Measurements from ENCODE around the gene SHKBP1. TPM values are rescaled to one million over a fixed set of nuclear protein-coding genes. Genes with fewer than 3 reads are reported as not detected.

SHKBP1 gene
- total and polyA plus RNA-seq, 2 of the 13 experiments (the other 11 are each of a cell fraction or from before 2014, with no cell fraction given), result 16.2 to 17.4 TPM

- TF ChIP-seq ZNF142 (CRISPR knock-in tag; IDR thresholded peaks at IDR 0.05) (peak; percentile 70; the same call in 1 of the 2 replicates), ZBTB3 (CRISPR knock-in tag; IDR thresholded peaks at IDR 0.05; ENCODE audit: borderline replicate concordance, low read depth) (peak; percentile 86), ZNF652 (CRISPR knock-in tag; IDR thresholded peaks at IDR 0.05; ENCODE audit: borderline replicate concordance, low read depth) (peak; percentile 37; the same call in 1 of the 2 replicates), U2AF1 (optimal IDR thresholded peaks at IDR 0.05; ENCODE audit: low read depth, low read length) (peak; percentile 95), SPEN (CRISPR knock-in tag; IDR thresholded peaks at IDR 0.05; ENCODE audit: low read depth) (peak; percentile 75; the same call in 1 of the 2 replicates), ZMAT3 (CRISPR knock-in tag; conservative IDR thresholded peaks at IDR 0.05) (no peak; the same call in 1 of the 2 replicates), KMT2B (CRISPR knock-in tag; IDR thresholded peaks at IDR 0.05) (0 out of 2 replicates have a peak, but pooled peaks have one; percentile 22), KDM1A (CRISPR knock-in tag; IDR thresholded peaks at IDR 0.05) (no peak), MED8 (CRISPR knock-in tag; IDR thresholded peaks at IDR 0.05; ENCODE audit: insufficient replicate concordance) (no peak), ZNF496 (CRISPR knock-in tag; IDR thresholded peaks at IDR 0.05; ENCODE audit: insufficient replicate concordance) (no peak), FOXK2 (IDR thresholded peaks at IDR 0.05) (peak; percentile 80; the same call in 1 of the 2 replicates), EP300 (IDR thresholded peaks at IDR 0.05; ENCODE audit: low read depth in 2 of 2, low read length in 2 of 2) (peak; percentile 52 to 74; a peak in 2 of 4 replicates), EP300 (CRISPR knock-in tag; IDR thresholded peaks at IDR 0.05; ENCODE audit: borderline replicate concordance) (peak; percentile 78; the same call in 1 of the 2 replicates), CCAR2 (optimal IDR thresholded peaks at IDR 0.05; ENCODE audit: low read depth, low read length) (peak; percentile 25)
- TF ChIP-seq, protein P1, sequence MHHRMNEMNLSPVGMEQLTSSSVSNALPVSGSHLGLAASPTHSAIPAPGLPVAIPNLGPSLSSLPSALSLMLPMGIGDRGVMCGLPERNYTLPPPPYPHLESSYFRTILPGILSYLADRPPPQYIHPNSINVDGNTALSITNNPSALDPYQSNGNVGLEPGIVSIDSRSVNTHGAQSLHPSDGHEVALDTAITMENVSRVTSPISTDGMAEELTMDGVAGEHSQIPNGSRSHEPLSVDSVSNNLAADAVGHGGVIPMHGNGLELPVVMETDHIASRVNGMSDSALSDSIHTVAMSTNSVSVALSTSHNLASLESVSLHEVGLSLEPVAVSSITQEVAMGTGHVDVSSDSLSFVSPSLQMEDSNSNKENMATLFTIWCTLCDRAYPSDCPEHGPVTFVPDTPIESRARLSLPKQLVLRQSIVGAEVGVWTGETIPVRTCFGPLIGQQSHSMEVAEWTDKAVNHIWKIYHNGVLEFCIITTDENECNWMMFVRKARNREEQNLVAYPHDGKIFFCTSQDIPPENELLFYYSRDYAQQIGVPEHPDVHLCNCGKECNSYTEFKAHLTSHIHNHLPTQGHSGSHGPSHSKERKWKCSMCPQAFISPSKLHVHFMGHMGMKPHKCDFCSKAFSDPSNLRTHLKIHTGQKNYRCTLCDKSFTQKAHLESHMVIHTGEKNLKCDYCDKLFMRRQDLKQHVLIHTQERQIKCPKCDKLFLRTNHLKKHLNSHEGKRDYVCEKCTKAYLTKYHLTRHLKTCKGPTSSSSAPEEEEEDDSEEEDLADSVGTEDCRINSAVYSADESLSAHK (CRISPR knock-in tag; IDR thresholded peaks at IDR 0.05; ENCODE audit: borderline replicate concordance), result no peak
- TF ChIP-seq, protein P2, sequence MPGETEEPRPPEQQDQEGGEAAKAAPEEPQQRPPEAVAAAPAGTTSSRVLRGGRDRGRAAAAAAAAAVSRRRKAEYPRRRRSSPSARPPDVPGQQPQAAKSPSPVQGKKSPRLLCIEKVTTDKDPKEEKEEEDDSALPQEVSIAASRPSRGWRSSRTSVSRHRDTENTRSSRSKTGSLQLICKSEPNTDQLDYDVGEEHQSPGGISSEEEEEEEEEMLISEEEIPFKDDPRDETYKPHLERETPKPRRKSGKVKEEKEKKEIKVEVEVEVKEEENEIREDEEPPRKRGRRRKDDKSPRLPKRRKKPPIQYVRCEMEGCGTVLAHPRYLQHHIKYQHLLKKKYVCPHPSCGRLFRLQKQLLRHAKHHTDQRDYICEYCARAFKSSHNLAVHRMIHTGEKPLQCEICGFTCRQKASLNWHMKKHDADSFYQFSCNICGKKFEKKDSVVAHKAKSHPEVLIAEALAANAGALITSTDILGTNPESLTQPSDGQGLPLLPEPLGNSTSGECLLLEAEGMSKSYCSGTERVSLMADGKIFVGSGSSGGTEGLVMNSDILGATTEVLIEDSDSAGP (CRISPR knock-in tag; IDR thresholded peaks at IDR 0.05; ENCODE audit: borderline replicate concordance), result peak; percentile 89; the same call in 1 of the 2 replicates
Observed at GRCh38 chr19:40603389-40604170, 26.9 kb downstream of the SHKBP1 start (continued).
